ENCODE measurements around the gene P2RX4.
"Not testable (repeated sequence)": the region's sequence is repeated elsewhere in the genome, so short reads cannot be mapped to it uniquely, and the experiment has no call there.

Gene P2RX4

GRCh38 chr12:121245951-121246350 lies 36.0 kb downstream of the P2RX4 start:
- no peak for DNase-seq

GRCh38 chr12:121246893-121247557 lies 37.1 kb downstream of the P2RX4 start:
- DNase-seq, result no peak

GRCh38 chr12:121248622-121249021 lies 38.7 kb downstream of the P2RX4 start:
- no peak for DNase-seq

- DNase-seq, result no peak
These were observed 40.4 kb downstream of the P2RX4 start for GRCh38 chr12:121250359-121250758.

- no peak for DNase-seq
These were observed 41.9 kb downstream of the P2RX4 start for GRCh38 chr12:121251838-121252237.

- DNase-seq, result no peak
These were observed 42.9 kb downstream of the P2RX4 start for GRCh38 chr12:121252712-121253345.

GRCh38 chr12:121253638-121254335 lies 43.9 kb downstream of the P2RX4 start:
- DNase-seq, result no peak

GRCh38 chr12:121255433-121255832 lies 45.5 kb downstream of the P2RX4 start:
- no peak for DNase-seq

GRCh38 chr12:121257704-121258449 lies 47.9 kb downstream of the P2RX4 start:
- not testable (repeated sequence) for DNase-seq

GRCh38 chr12:121259074-121259473 lies 49.1 kb downstream of the P2RX4 start:
- no peak for DNase-seq

GRCh38 chr12:121260091-121260490 lies 50.2 kb downstream of the P2RX4 start:
- no peak for DNase-seq

- DNase-seq, result no peak
These were observed 51.5 kb downstream of the P2RX4 start for GRCh38 chr12:121261398-121261797.

GRCh38 chr12:121263206-121263935 lies 53.4 kb downstream of the P2RX4 start:
- DNase-seq, result no peak

- no peak for DNase-seq
These were observed 54.2 kb downstream of the P2RX4 start for GRCh38 chr12:121264135-121264534.

- DNase-seq, result no peak
These were observed 55.1 kb downstream of the P2RX4 start for GRCh38 chr12:121264951-121265515.

GRCh38 chr12:121267822-121268221 lies 57.9 kb downstream of the P2RX4 start:
- DNase-seq, result no peak

- no peak for DNase-seq
These were observed 63.5 kb downstream of the P2RX4 start for GRCh38 chr12:121273364-121273896.

GRCh38 chr12:121274036-121274763 lies 64.3 kb downstream of the P2RX4 start:
- DNase-seq, result no peak

GRCh38 chr12:121277374-121277759 lies 67.4 kb downstream of the P2RX4 start:
- DNase-seq, result no peak

GRCh38 chr12:121278169-121279070 lies 68.5 kb downstream of the P2RX4 start:
- DNase-seq, result no peak

- no peak for DNase-seq
These were observed 69.1 kb downstream of the P2RX4 start for GRCh38 chr12:121279071-121279375.

Data from NCI-H1436 (cell line).